Measurements from ENCODE around the gene INPP5D.

INPP5D gene

GRCh38 chr2:233252227-233252626 lies 192.1 kb downstream of the INPP5D start:
- TF ChIP-seq CTCF (IDR thresholded peaks at IDR 0.05; ENCODE audit: low read length, missing control alignments): no peak
- DNase-seq (ENCODE audit: low read depth): no peak
- peak overlapping the region; percentile 86 for H3K4me3 ChIP-seq (replicated peaks; ENCODE audit: low read depth, low read length)

- TF ChIP-seq CTCF (IDR thresholded peaks at IDR 0.05; ENCODE audit: low read length, missing control alignments): no peak
- DNase-seq (ENCODE audit: low read depth): peak; percentile 9
- H3K4me3 ChIP-seq (replicated peaks; ENCODE audit: low read depth, low read length): no peak overlapping the region
Observed at GRCh38 chr2:233255151-233255550, 195.0 kb downstream of the INPP5D start.

- DNase-seq (ENCODE audit: low read depth): no peak
- TF ChIP-seq CTCF (IDR thresholded peaks at IDR 0.05; ENCODE audit: low read length, missing control alignments): no peak
- no peak overlapping the region for H3K4me3 ChIP-seq (replicated peaks; ENCODE audit: low read depth, low read length)
Observed at GRCh38 chr2:233256048-233256447, 195.9 kb downstream of the INPP5D start.
